Neuronal stem cell (in vitro differentiated cells): Measurements from ENCODE around the gene NECTIN1.

ENCODE experiments used
- DNase-seq: peaks from one replicate; pipeline ENCODE4 v3.0.0-alpha.2; 2013; ENCODE audit warnings: low spot score
- H2AFZ ChIP-seq: one replicate; pipeline ENCODE4 v1.6.1; 2013; ENCODE audit warnings: mild to moderate bottlenecking, low read length, inconsistent platforms
- H2AK5ac ChIP-seq: 2 replicates; pipeline ENCODE4 v1.6.1; 2013; ENCODE audit warnings: low read depth, mild to moderate bottlenecking, inconsistent platforms, low read length, moderate library complexity, mixed read lengths
- H2BK120ac ChIP-seq: 2 replicates; pipeline ENCODE4 v1.6.1; 2013; ENCODE audit warnings: low read depth, mild to moderate bottlenecking, inconsistent platforms, low read length, moderate library complexity, mixed read lengths
- H2BK12ac ChIP-seq: one replicate; pipeline ENCODE4 v1.6.1; 2013; ENCODE audit warnings: low read length, inconsistent platforms
- H2BK15ac ChIP-seq: 2 replicates; pipeline ENCODE4 v1.6.1; 2013; ENCODE audit warnings: mild to moderate bottlenecking, low read length, inconsistent platforms, mixed read lengths
- H2BK5ac ChIP-seq: one replicate; pipeline ENCODE4 v1.6.1; 2013; ENCODE audit warnings: inconsistent platforms, mild to moderate bottlenecking, low read length, moderate library complexity
- H3K14ac ChIP-seq: one replicate; pipeline ENCODE4 v1.6.1; 2013; ENCODE audit warnings: low read length, inconsistent platforms
- H3K18ac ChIP-seq: 2 replicates; pipeline ENCODE4 v1.6.1; 2013; ENCODE audit warnings: low read length, inconsistent platforms
- H3K23ac ChIP-seq: 2 replicates; pipeline ENCODE4 v1.6.1; 2013; ENCODE audit warnings: low read depth, mild to moderate bottlenecking, mixed read lengths, low read length, inconsistent platforms; ENCODE audit not compliant: poor library complexity
- H3K27ac ChIP-seq: replicated peaks from 3 replicates; pipeline ENCODE4 v1.5.1; 2013; ENCODE audit warnings: low read length, inconsistent platforms
- H3K27me3 ChIP-seq, 3 experiments: 2 replicates each; pipeline ENCODE4 v1.6.1; 2013; ENCODE audit warnings: low read length in 3 of 3, mild to moderate bottlenecking in 2 of 3, inconsistent platforms in 1 of 3, low read depth in 1 of 3, mixed read lengths in 1 of 3, moderate library complexity in 1 of 3; ENCODE audit not compliant: control insufficient read depth in 3 of 3, insufficient read depth in 3 of 3
- H3K36me3 ChIP-seq, 2 donors: replicated peaks in 1 of 2; 2 replicates each; pipeline ENCODE4 v1.6.1; 2013; ENCODE audit warnings: low read length in 2 of 2; ENCODE audit not compliant: control insufficient read depth in 2 of 2, insufficient read depth in 2 of 2
- H3K4ac ChIP-seq: 2 replicates; pipeline ENCODE4 v1.6.1; 2013; ENCODE audit warnings: inconsistent platforms, mild to moderate bottlenecking, low read length, moderate library complexity
- H3K4me1 ChIP-seq, 2 donors: 1 replicate in 1 of 2; 2 replicates in 1 of 2; pipeline ENCODE4 v1.6.1; 2013; ENCODE audit warnings: low read length in 2 of 2, low read depth in 1 of 2; ENCODE audit not compliant: control insufficient read depth in 2 of 2, insufficient read depth in 1 of 2
- H3K4me2 ChIP-seq: one replicate; pipeline ENCODE4 v1.6.1; 2013; ENCODE audit warnings: mild to moderate bottlenecking, low read length, inconsistent platforms; ENCODE audit not compliant: insufficient read depth, poor library complexity, severe bottlenecking
- H3K4me3 ChIP-seq, 2 donors: 2 replicates each; pipeline ENCODE4 v1.5.1; 2013; ENCODE audit warnings: low read length in 2 of 2, mild to moderate bottlenecking in 2 of 2, inconsistent platforms in 1 of 2, moderate library complexity in 1 of 2
- H3K79me1 ChIP-seq: one replicate; pipeline ENCODE4 v1.6.1; 2013; ENCODE audit warnings: low read depth, mild to moderate bottlenecking, inconsistent platforms, low read length, moderate library complexity
- H3K9ac ChIP-seq: one replicate; pipeline ENCODE4 v1.6.1; 2013; ENCODE audit warnings: mild to moderate bottlenecking, low read depth, low read length, inconsistent platforms; ENCODE audit not compliant: poor library complexity
- H3K9me3 ChIP-seq, 2 donors: replicated peaks in 1 of 2; 2 replicates each; pipeline versions ENCODE3 to v1.6.1; 2013; ENCODE audit warnings: low read length in 2 of 2, mild to moderate bottlenecking in 2 of 2, inconsistent platforms in 1 of 2, low read depth in 1 of 2, mixed read lengths in 1 of 2, moderate library complexity in 1 of 2; ENCODE audit not compliant: control insufficient read depth in 2 of 2, insufficient read depth in 1 of 2
- H4K8ac ChIP-seq: one replicate; pipeline ENCODE4 v1.6.1; 2013; ENCODE audit warnings: low read depth, mild to moderate bottlenecking, inconsistent platforms, low read length, moderate library complexity
- H4K91ac ChIP-seq: one replicate; pipeline ENCODE4 v1.6.1; 2013; ENCODE audit warnings: low read length, low read depth, mild to moderate bottlenecking, inconsistent platforms; ENCODE audit not compliant: poor library complexity
- WGBS, 2 donors: extraction: QIAGEN DNeasy Blood & Tissue Kit; methylation state at CpG; one replicate each; pipeline ENCODE4 v1.1.7; 2013; ENCODE audit warnings: missing lambda C conversion rate in 2 of 2, mixed read lengths in 1 of 2; ENCODE audit not compliant: insufficient read length in 2 of 2, insufficient replicate concordance in 1 of 2; ENCODE audit errors: extremely low coverage in 2 of 2; 5-methylcytosine and 5-hydroxymethylcytosine counted together

NECTIN1 gene

DNA sequence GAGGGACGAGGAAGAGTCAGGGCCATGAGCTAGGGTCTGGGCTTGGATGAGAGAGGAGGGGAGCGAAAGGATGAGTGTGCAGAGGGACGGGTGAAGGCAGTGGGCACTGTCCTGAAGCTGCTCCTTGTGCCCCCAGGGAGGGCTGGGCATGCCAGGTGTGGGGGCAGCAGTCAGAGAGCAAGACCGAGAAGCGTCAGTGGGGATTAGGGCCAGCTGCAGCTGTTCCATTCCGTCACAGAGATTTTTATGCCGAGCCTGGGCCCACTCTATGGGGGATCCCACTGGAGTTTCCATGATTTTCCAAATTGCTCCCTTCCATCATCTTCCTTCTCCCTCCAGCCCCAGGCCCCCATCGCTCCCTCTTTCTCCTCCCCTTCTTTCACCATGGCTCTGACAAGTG is 93.2 kb downstream of the NECTIN1 start:
- Histone ChIP-seq H4K91ac (no peak overlapping the region), H3K4ac (no peak overlapping the region), H4K8ac (no peak overlapping the region), H2AK5ac (peak overlapping the region; percentile 69), H3K4me1 (peaks cover 0 to 7% of the 10 kb centered on the region in 2 donors), H3K9me3 (peaks cover 0 to 5% of the 10 kb centered on the region in 2 donors), H3K27me3 (peaks cover 0 to 34% (median 3%) of the 10 kb centered on the region in 3 experiments), H3K79me1 (no peaks in the 10 kb centered on the region), H3K36me3 (no peaks in the 10 kb centered on the region), H3K4me2 (no peak overlapping the region), H2BK15ac (no peak overlapping the region), H3K14ac (no peak overlapping the region), H2BK120ac (peak overlapping the region; percentile 43), H3K4me3 (no peak overlapping the region), H3K23ac (peak overlapping the region; percentile 67), H3K27ac (no peak overlapping the region), H3K18ac (peak overlapping the region; percentile 53), H2BK12ac (no peak overlapping the region), H2AFZ (no peak overlapping the region), H2BK5ac (no peak overlapping the region), H3K9ac (peak overlapping the region; percentile 9)
- no CpG with 5 or more reads among the region's 8 CpGs for WGBS, 2 donors
- DNase-seq, result no peak

GRCh38 chr11:119635041-119635740 is 93.8 kb downstream of the NECTIN1 start:
- H2BK5ac ChIP-seq, result no peak overlapping the region
- no peaks in the 10 kb centered on the region for H3K79me1 ChIP-seq
- no peak overlapping the region for H2BK120ac ChIP-seq
- H2AK5ac ChIP-seq, result peak overlapping the region; percentile 69
- H2AFZ ChIP-seq, result no peak overlapping the region
- H3K9me3 ChIP-seq, result peaks cover 0 to 5% of the 10 kb centered on the region in 2 donors
- WGBS, 2 donors, result no CpG with 5 or more reads among the region's 21 CpGs
- H3K27ac ChIP-seq, result no peak overlapping the region
- no peak overlapping the region for H4K91ac ChIP-seq
- DNase-seq, result no peak
- H3K4ac ChIP-seq, result peak overlapping the region; percentile 15
- peaks cover 0 to 28% (median 3%) of the 10 kb centered on the region in 3 experiments for H3K27me3 ChIP-seq
- no peak overlapping the region for H3K9ac ChIP-seq
- peaks cover 4% of the 10 kb centered on the region in 2 donors for H3K4me1 ChIP-seq
- H3K14ac ChIP-seq, result no peak overlapping the region
- H2BK12ac ChIP-seq, result no peak overlapping the region
- H2BK15ac ChIP-seq, result no peak overlapping the region
- peak overlapping the region; percentile 67 for H3K23ac ChIP-seq
- no peak overlapping the region for H3K4me3 ChIP-seq
- H3K4me2 ChIP-seq, result no peak overlapping the region
- H3K18ac ChIP-seq, result no peak overlapping the region
- no peaks in the 10 kb centered on the region for H3K36me3 ChIP-seq
- H4K8ac ChIP-seq, result no peak overlapping the region

GRCh38 chr11:119634301-119634700 is 94.7 kb downstream of the NECTIN1 start:
- H3K27me3 ChIP-seq, result peaks cover 0 to 20% (median 3%) of the 10 kb centered on the region in 3 experiments
- H3K9me3 ChIP-seq, result peaks cover 0 to 5% of the 10 kb centered on the region in 2 donors
- H2BK12ac ChIP-seq, result no peak overlapping the region
- no peak overlapping the region for H2BK15ac ChIP-seq
- H3K4me2 ChIP-seq, result no peak overlapping the region
- H3K9ac ChIP-seq, result no peak overlapping the region
- H3K36me3 ChIP-seq, result no peaks in the 10 kb centered on the region
- no peak overlapping the region for H3K23ac ChIP-seq
- no peak for DNase-seq
- H4K91ac ChIP-seq, result no peak overlapping the region
- no peak overlapping the region for H3K4me3 ChIP-seq
- H2BK5ac ChIP-seq, result no peak overlapping the region
- no peak overlapping the region for H2BK120ac ChIP-seq
- no CpG with 5 or more reads among the region's 15 CpGs for WGBS, 2 donors
- peak overlapping the region; percentile 46 for H3K18ac ChIP-seq
- H3K4me1 ChIP-seq, result peaks cover 3 to 12% of the 10 kb centered on the region in 2 donors
- H3K79me1 ChIP-seq, result no peaks in the 10 kb centered on the region
- no peak overlapping the region for H3K14ac ChIP-seq
- H2AFZ ChIP-seq, result no peak overlapping the region
- H2AK5ac ChIP-seq, result peak overlapping the region; percentile 13
- H3K27ac ChIP-seq, result no peak overlapping the region
- H3K4ac ChIP-seq, result no peak overlapping the region
- no peak overlapping the region for H4K8ac ChIP-seq

GRCh38 chr11:119629834-119630624 is 99.0 kb downstream of the NECTIN1 start:
- no peak overlapping the region for H3K14ac ChIP-seq
- no peak overlapping the region for H2BK12ac ChIP-seq
- no peaks in the 10 kb centered on the region for H3K36me3 ChIP-seq
- no peak overlapping the region for H3K18ac ChIP-seq
- peaks cover 0 to 4% (median 0%) of the 10 kb centered on the region in 3 experiments for H3K27me3 ChIP-seq
- no peak for DNase-seq
- H2AK5ac ChIP-seq, result no peak overlapping the region
- no peak overlapping the region for H2AFZ ChIP-seq
- no peak overlapping the region for H4K8ac ChIP-seq
- no peak overlapping the region for H3K9ac ChIP-seq
- H3K79me1 ChIP-seq, result no peaks in the 10 kb centered on the region
- no peak overlapping the region for H2BK15ac ChIP-seq
- H2BK120ac ChIP-seq, result no peak overlapping the region
- no peak overlapping the region for H4K91ac ChIP-seq
- no peak overlapping the region for H3K4me2 ChIP-seq
- peaks cover 18 to 38% of the 10 kb centered on the region in 2 donors for H3K4me1 ChIP-seq
- H2BK5ac ChIP-seq, result no peak overlapping the region
- peaks cover 0 to 5% of the 10 kb centered on the region in 2 donors for H3K9me3 ChIP-seq
- WGBS, 2 donors, result no CpG with 5 or more reads among the region's 8 CpGs
- no peak overlapping the region for H3K4ac ChIP-seq
- H3K4me3 ChIP-seq, result peak overlapping the region in 1 of 2 donors; percentile 46
- H3K23ac ChIP-seq, result no peak overlapping the region
- H3K27ac ChIP-seq, result no peak overlapping the region
